ENCODE measurements around the gene PGGHG. TPM values are rescaled to one million over a fixed set of nuclear protein-coding genes. Genes with fewer than 3 reads are reported as not detected.

The PGGHG gene
- total and polyA plus RNA-seq, 10 donors, result 53.4 to 250 (median 131) TPM

DNA sequence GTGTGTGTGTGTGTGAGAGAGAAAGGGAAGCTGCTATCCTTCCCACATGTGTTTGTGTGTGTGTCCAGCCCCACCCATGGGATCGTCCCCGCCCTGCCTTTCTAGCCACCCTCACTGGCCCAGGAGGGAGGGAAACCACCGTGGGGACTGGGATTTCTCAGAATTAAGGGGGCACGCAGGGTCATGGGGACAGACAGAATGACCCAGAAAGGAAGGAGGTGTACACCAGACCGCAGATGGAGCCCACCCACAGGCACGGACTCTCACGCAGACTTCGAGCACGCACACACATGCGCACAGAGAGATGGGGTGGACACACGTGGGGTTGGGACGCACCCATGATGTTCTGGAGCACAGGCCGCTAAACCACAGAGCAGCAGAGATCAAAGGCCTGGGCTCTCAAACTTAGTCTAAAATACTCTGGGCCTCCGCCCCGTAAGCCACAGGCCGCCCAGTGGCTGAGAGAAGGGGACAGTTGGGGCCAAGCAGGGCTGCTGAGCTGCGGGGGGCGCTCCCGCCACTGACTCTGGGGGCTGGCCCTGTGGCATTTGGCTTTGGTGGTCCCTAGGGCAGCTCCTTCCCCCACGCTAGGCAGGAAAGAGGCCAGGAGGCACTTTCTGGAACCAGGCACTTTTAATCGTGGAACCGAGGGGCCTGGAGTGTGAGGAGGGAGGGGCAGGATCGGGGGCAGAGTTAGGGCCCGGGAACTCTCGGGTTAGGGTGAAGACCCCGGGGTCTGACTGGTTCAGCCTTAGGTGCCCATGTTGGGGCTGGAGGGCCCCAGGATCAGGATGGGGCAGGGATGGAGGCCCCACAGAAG is 8.9 kb downstream of the PGGHG start:
- DNase-seq, result peak; percentile 75
- TF ChIP-seq, protein P1, sequence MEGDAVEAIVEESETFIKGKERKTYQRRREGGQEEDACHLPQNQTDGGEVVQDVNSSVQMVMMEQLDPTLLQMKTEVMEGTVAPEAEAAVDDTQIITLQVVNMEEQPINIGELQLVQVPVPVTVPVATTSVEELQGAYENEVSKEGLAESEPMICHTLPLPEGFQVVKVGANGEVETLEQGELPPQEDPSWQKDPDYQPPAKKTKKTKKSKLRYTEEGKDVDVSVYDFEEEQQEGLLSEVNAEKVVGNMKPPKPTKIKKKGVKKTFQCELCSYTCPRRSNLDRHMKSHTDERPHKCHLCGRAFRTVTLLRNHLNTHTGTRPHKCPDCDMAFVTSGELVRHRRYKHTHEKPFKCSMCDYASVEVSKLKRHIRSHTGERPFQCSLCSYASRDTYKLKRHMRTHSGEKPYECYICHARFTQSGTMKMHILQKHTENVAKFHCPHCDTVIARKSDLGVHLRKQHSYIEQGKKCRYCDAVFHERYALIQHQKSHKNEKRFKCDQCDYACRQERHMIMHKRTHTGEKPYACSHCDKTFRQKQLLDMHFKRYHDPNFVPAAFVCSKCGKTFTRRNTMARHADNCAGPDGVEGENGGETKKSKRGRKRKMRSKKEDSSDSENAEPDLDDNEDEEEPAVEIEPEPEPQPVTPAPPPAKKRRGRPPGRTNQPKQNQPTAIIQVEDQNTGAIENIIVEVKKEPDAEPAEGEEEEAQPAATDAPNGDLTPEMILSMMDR (IDR thresholded peaks at IDR 0.05 in 8 of 11, conservative IDR thresholded peaks at IDR 0.05 in 3 of 11), result no peak
- peak; percentile 35 to 49 (median 37) for TF ChIP-seq POLR2AphosphoS5 (IDR thresholded peaks at IDR 0.05)
- H3K4me1 ChIP-seq, result peaks cover 0 to 51% (median 14%) of the 10 kb centered on the region in 6 donors
- intact Hi-C loops (cut with DNase I; ENCODE audit: low total_unique reads), result no loop called here
- no peak overlapping the region for H3K4me3 ChIP-seq
- H3K27ac ChIP-seq, result peak overlapping the region in 3 of 8 donors; percentile 22 to 46 (median 34)
- H3K36me3 ChIP-seq, result peaks cover 0 to 32% (median 22%) of the 10 kb centered on the region in 6 donors
- WGBS, 5 donors, result 47 to 61% (median 51%) methylated on average over 24 to 26 of the region's 26 CpGs
- H3K9me3 ChIP-seq, result no peaks in the 10 kb centered on the region
- H3K27me3 ChIP-seq (replicated peaks in 1 of 7), result peaks cover 0 to 34% (median 8%) of the 10 kb centered on the region in 7 donors

DNA sequence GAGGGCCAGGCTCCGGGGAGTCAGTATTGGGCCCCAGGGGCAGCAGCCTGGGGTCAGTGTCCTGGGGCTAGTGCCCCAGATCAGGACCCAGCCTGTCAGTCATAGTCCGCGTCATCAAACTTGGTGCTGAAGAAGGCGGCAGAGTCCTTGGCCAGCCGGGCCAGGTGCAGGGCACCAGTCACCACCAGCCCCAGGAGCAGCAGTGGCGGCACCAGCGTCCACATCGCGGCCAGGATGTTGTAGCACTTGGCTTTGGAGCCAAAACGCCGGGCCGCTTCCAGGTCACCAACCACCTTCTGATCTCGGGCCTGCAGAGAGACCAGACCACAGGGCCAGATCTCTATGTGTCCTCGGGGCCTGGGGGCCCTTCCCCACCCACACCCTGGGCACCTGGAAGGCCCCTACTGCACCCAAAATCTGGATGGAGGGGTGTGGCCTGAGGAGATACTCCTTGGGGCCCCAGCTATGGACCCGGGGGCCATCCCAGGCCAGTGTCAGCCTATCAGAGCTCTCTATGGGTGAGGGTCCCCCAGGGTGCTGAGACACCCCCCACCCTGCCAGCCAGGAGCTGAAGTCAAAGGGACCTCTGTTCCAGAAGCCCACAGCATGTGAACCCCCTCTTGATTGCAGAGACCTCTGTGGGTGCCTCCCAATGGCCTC is 9.6 kb downstream of the PGGHG start:
- Histone ChIP-seq H3K36me3 (peaks cover 0 to 25% (median 17%) of the 10 kb centered on the region in 6 donors), H3K4me3 (no peak overlapping the region), H3K27ac (peak overlapping the region in 1 of 8 donors; percentile 46), H3K27me3 (replicated peaks in 1 of 7) (peaks cover 0 to 34% (median 8%) of the 10 kb centered on the region in 7 donors), H3K4me1 (peaks cover 0 to 58% (median 18%) of the 10 kb centered on the region in 6 donors), H3K9me3 (no peaks in the 10 kb centered on the region)
- no peak for TF ChIP-seq POLR2A (IDR thresholded peaks at IDR 0.05)
- peak; percentile 6 to 70 (median 13) for TF ChIP-seq POLR2AphosphoS5 (IDR thresholded peaks at IDR 0.05)
- DNase-seq, result peak; percentile 72
- 34 to 82% (median 65%) methylated on average over 5 to 15 of the region's 15 CpGs for WGBS, 5 donors
- intact Hi-C loops (cut with DNase I; ENCODE audit: low total_unique reads), result no loop called here

DNA sequence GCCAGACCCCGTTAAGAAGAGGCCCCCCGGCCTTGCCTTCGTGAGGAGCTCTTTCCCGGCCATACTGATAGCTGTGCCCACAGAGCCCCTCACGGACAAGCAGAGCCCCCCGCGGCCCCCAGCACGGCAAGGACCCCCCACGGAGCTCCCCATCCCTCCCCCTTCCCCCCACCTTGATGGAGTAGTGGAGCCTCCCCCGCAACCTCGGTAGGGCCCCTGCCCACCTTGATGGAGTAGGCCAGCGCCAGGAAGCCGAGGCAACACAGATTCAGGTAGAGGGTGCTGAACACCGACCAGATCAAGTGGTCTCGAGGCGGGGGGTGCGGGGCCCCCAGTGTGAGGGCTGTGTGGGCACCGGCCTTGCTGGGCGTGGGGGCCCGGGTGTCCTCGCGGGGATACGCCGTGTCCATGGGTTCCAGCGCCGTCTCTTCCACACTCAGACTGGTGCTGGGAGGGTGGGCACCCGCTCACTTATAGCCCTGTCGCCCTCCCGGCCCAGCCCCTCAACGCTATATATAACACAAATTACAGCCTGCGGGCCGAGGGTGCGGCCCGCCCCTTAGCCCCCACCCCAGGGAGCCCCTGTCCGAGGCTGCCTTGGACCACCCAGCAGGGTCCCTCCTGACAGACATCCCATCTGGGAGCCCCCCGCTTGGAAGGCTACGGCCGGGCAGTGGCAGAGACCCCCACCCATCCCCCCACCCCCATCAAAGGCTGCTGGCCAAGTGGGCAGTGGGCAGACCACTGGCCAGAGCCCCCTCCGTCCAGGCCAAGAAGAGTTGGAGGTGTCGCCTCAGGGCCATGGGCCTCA is 10.4 kb downstream of the PGGHG start, which contains the start of gene IFITM5:
Gene IFITM5 (minus strand): TSS at position 446 of the 811 bp plus-strand sequence. CDS start 36 bp downstream, at position 410.
- H3K27ac ChIP-seq, result peak within 1 kb of the TSS in 1 of 8 donors; percentile 46
- intact Hi-C loops (cut with DNase I; ENCODE audit: low total_unique reads), result no loop called here
- TF ChIP-seq POLR2AphosphoS5 (IDR thresholded peaks at IDR 0.05) (peak; percentile 2 to 62 (median 15)), POLR2A (IDR thresholded peaks at IDR 0.05) (no peak)
- TF ChIP-seq, protein P1 (IDR thresholded peaks at IDR 0.05 in 8 of 11, conservative IDR thresholded peaks at IDR 0.05 in 3 of 11), result no peak
- H3K27me3 ChIP-seq (replicated peaks in 1 of 7), result peaks cover 0 to 34% (median 8%) of the 10 kb centered on the region in 7 donors
- H3K4me3 ChIP-seq, result no peak within 1 kb of the TSS
- peaks cover 0 to 17% (median 10%) of the 10 kb centered on the region in 6 donors for H3K36me3 ChIP-seq
- peaks cover 0 to 63% (median 21%) of the 10 kb centered on the region in 6 donors for H3K4me1 ChIP-seq
- H3K9me3 ChIP-seq, result no peaks in the 10 kb centered on the region
- DNase-seq, result peak; percentile 75
- 68 to 74% (median 69%) methylated on average over 17 to 40 of the region's 40 CpGs for WGBS, 5 donors

Measured in spleen (tissue), 11 donors.